Measurements from ENCODE around the gene TBL3.
A peak's percentile ranks its signal among the peaks of the same experiment; 100 is the strongest.

The TBL3 gene

DNA sequence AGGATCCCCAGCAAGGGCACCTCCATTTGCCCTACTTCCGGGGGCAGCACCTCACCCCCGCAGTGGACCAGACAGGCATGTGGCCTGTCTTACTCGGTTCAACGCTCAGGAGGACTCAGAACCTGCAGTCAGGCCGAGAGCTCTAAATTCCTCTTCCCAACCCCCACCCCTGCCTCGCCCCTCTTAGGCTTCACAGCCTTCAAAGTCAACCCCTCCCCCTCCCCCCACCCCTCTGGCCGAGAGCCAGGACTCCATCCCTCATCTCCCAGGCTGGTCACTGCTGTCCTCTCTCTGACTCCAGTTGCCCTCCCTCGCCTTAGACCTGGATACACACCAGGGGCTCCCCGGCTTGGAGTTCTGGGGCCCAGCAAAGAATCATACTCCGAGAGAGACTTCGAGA, 45.6 kb upstream of the TBL3 start:
- H3K79me2 ChIP-seq (ENCODE audit: insufficient read depth, low read depth) = no peaks in the 10 kb centered on the region
- no peaks in the 10 kb centered on the region for H3K36me3 ChIP-seq (ENCODE audit: insufficient read depth)
- no peaks in the 10 kb centered on the region for H4K20me1 ChIP-seq (ENCODE audit: insufficient read depth)
- no peak overlapping the region for H3K9ac ChIP-seq
- no peak overlapping the region for H3K27ac ChIP-seq
- H3K4me2 ChIP-seq = no peak overlapping the region
- TF ChIP-seq, protein P1, sequence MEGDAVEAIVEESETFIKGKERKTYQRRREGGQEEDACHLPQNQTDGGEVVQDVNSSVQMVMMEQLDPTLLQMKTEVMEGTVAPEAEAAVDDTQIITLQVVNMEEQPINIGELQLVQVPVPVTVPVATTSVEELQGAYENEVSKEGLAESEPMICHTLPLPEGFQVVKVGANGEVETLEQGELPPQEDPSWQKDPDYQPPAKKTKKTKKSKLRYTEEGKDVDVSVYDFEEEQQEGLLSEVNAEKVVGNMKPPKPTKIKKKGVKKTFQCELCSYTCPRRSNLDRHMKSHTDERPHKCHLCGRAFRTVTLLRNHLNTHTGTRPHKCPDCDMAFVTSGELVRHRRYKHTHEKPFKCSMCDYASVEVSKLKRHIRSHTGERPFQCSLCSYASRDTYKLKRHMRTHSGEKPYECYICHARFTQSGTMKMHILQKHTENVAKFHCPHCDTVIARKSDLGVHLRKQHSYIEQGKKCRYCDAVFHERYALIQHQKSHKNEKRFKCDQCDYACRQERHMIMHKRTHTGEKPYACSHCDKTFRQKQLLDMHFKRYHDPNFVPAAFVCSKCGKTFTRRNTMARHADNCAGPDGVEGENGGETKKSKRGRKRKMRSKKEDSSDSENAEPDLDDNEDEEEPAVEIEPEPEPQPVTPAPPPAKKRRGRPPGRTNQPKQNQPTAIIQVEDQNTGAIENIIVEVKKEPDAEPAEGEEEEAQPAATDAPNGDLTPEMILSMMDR (conservative IDR thresholded peaks at IDR 0.05; ENCODE audit: low read depth, low read length) = no peak
- H3K27me3 ChIP-seq (ENCODE audit: insufficient read depth, low read depth) = peaks cover 62% of the 10 kb centered on the region
- H3K4me1 ChIP-seq (ENCODE audit: low read depth, poor library complexity, severe bottlenecking) = peaks cover 3% of the 10 kb centered on the region
- H2AFZ ChIP-seq (ENCODE audit: low read depth) = no peak overlapping the region
- H3K4me3 ChIP-seq (IDR thresholded peaks at IDR 0.05; ENCODE audit: insufficient read depth, low read depth, low read length) = no peak overlapping the region

DNA sequence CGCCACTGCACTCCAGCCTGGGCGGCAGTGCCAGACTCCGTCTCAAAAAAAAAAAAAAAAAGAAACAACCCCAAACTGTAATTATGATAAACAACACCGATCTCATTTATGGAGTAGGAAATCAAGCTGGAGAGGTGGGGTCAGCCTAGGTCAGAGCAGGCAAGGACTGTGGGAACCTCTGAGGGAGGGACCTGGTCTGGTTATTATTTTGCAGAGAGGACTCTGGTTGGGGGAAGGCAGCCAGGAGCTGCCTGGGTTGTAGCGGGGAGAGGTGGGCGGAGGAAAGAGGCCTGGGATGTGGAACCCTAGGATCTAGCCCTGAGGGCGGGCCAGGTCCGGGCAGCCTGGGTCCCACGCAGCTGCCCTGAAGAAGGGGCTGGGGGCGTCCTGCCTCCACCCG, 42.7 kb upstream of the TBL3 start:
- H3K9ac ChIP-seq = peak overlapping the region; percentile 37; the same call in 1 of the 2 replicates
- H3K27ac ChIP-seq = no peak overlapping the region
- no peaks in the 10 kb centered on the region for H3K36me3 ChIP-seq (ENCODE audit: insufficient read depth)
- H3K4me3 ChIP-seq (IDR thresholded peaks at IDR 0.05; ENCODE audit: insufficient read depth, low read depth, low read length) = no peak overlapping the region
- H3K4me2 ChIP-seq = peak overlapping the region; percentile 19
- H4K20me1 ChIP-seq (ENCODE audit: insufficient read depth) = no peaks in the 10 kb centered on the region
- peaks cover 3% of the 10 kb centered on the region for H3K4me1 ChIP-seq (ENCODE audit: low read depth, poor library complexity, severe bottlenecking)
- peak overlapping the region; percentile 98 for H2AFZ ChIP-seq (ENCODE audit: low read depth)
- H3K79me2 ChIP-seq (ENCODE audit: insufficient read depth, low read depth) = no peaks in the 10 kb centered on the region
- peaks cover 43% of the 10 kb centered on the region for H3K27me3 ChIP-seq (ENCODE audit: insufficient read depth, low read depth)
- TF ChIP-seq, protein P1 (conservative IDR thresholded peaks at IDR 0.05; ENCODE audit: low read depth, low read length) = no peak

DNA sequence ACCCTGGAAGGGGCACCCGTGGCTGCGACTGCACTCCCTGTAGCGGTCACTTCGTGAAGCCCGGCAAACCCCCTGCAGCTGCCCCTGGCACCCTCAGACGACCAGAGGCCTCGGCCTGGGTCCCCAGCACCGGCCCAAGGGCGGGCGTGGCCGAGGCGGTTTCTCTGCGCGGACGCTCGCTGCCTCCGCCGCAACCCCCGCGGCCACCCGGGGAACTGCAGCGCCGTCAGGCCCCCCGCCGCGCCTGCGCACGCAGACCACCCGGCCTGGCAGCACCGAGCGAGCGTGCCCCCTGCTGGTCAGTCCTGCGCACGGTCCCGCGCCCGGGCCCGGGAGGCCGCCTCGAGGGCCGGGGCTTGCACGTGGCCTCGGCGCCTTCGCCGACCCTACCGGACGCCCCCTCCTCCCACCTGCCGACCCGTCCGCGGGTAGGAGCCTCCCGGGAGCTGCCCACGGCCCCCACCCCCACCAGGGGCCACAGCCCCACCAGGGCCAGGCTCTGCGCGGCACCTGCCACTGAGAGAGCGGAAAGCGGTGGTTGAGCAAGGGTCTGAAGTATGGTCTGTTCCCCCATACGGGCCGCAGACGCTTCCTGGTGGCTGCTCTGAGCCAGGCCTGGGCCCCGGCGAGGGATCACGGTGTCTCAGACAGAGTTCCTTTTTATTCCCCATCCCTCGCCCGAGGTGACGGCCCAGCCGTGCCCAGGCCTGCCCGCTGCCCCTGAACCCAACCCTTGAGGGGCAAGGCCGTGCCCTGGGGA, 42.1 kb upstream of the TBL3 start:
- Histone ChIP-seq H3K4me1 (ENCODE audit: low read depth, poor library complexity, severe bottlenecking) (peaks cover 3% of the 10 kb centered on the region), H2AFZ (ENCODE audit: low read depth) (peak overlapping the region; percentile 98), H3K79me2 (ENCODE audit: insufficient read depth, low read depth) (no peaks in the 10 kb centered on the region), H3K27ac (no peak overlapping the region), H3K27me3 (ENCODE audit: insufficient read depth, low read depth) (peaks cover 37% of the 10 kb centered on the region), H3K36me3 (ENCODE audit: insufficient read depth) (no peaks in the 10 kb centered on the region), H4K20me1 (ENCODE audit: insufficient read depth) (no peaks in the 10 kb centered on the region), H3K4me2 (peak overlapping the region; percentile 51), H3K4me3 (IDR thresholded peaks at IDR 0.05; ENCODE audit: insufficient read depth, low read depth, low read length) (no peak overlapping the region), H3K9ac (peak overlapping the region; percentile 37; the same call in 1 of the 2 replicates)
- TF ChIP-seq, protein P1 (conservative IDR thresholded peaks at IDR 0.05; ENCODE audit: low read depth, low read length) = peak; percentile 88

DNA sequence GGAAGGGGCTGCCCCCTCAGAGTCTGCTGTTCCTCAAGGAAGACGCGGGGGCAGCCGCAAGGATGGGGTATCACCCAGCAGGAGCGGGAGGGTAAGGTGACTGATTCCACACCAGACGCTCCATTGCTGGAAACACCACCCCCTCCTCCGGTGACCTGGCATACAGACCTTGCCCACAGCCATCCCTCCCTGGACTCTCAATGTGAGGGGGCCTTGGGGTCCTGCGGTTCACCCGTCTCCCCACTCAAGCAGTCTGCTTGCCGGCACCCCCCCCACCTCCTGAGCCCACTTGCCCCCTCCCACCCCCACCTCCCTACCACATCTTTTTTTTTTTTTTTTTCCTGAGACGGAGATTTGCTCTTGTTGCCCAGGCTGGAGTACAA, 41.5 kb upstream of the TBL3 start:
- H2AFZ ChIP-seq (ENCODE audit: low read depth) = peak overlapping the region; percentile 98
- H3K4me2 ChIP-seq = no peak overlapping the region
- no peak overlapping the region for H3K27ac ChIP-seq
- no peaks in the 10 kb centered on the region for H4K20me1 ChIP-seq (ENCODE audit: insufficient read depth)
- H3K27me3 ChIP-seq (ENCODE audit: insufficient read depth, low read depth) = peaks cover 33% of the 10 kb centered on the region; the same call in 1 of the 2 replicates
- TF ChIP-seq, protein P1 (conservative IDR thresholded peaks at IDR 0.05; ENCODE audit: low read depth, low read length) = no peak
- H3K4me1 ChIP-seq (ENCODE audit: low read depth, poor library complexity, severe bottlenecking) = peaks cover 3% of the 10 kb centered on the region
- H3K79me2 ChIP-seq (ENCODE audit: insufficient read depth, low read depth) = no peaks in the 10 kb centered on the region
- H3K4me3 ChIP-seq (IDR thresholded peaks at IDR 0.05; ENCODE audit: insufficient read depth, low read depth, low read length) = no peak overlapping the region
- no peaks in the 10 kb centered on the region for H3K36me3 ChIP-seq (ENCODE audit: insufficient read depth)
- H3K9ac ChIP-seq = no peak overlapping the region

Data from KMS-11 (cell line).